ENCODE measurements around the gene ZAP70.
"Not testable (repeated sequence)": the region's sequence is repeated elsewhere in the genome, so short reads cannot be mapped to it uniquely, and the experiment has no call there.

ZAP70 gene

GRCh38 chr2:97703741-97704140 is 9.6 kb upstream of the ZAP70 start:
- Histone ChIP-seq H3K9ac (no peak overlapping the region), H3K4me1 (peaks cover 54 to 87% (median 84%) of the 10 kb centered on the region in 10 experiments), H3K9me3 (replicated peaks in 1 of 11) (no peaks in the 10 kb centered on the region), H3K27ac (peak overlapping the region in 4 of 11 experiments; percentile 2 to 77 (median 22); a peak in 1 of 22 replicates), H3K36me3 (no peaks in the 10 kb centered on the region), H3K27me3 (no peaks in the 10 kb centered on the region), H3K4me3 (no peak overlapping the region), H4K20me1 (no peaks in the 10 kb centered on the region), H3K4me2 (peak overlapping the region; percentile 2 to 94 (median 79); a peak in 16 of 22 replicates)
- no peak for TF ChIP-seq Cebpa-rat (IDR thresholded peaks at IDR 0.05)

- TF ChIP-seq Cebpa-rat (IDR thresholded peaks at IDR 0.05) = no peak
These were observed 8.4 kb upstream of the ZAP70 start for GRCh38 chr2:97704989-97705388.

GRCh38 chr2:97706112-97706511 is 7.3 kb upstream of the ZAP70 start:
- no peaks in the 10 kb centered on the region for H3K9me3 ChIP-seq (replicated peaks in 1 of 11)
- H4K20me1 ChIP-seq = no peaks in the 10 kb centered on the region
- no peaks in the 10 kb centered on the region for H3K36me3 ChIP-seq
- H3K4me3 ChIP-seq = no peak overlapping the region
- no peak overlapping the region for H3K27ac ChIP-seq
- H3K4me1 ChIP-seq = peaks cover 52 to 93% (median 88%) of the 10 kb centered on the region in 10 experiments
- H3K4me2 ChIP-seq = peak overlapping the region in 10 of 11 experiments; percentile 12 to 83 (median 63); a peak in 19 of 22 replicates
- TF ChIP-seq Cebpa-rat (IDR thresholded peaks at IDR 0.05) = no peak
- no peak overlapping the region for H3K9ac ChIP-seq
- H3K27me3 ChIP-seq = no peaks in the 10 kb centered on the region

More at GRCh38 chr2:97704989-97705388, 8.4 kb upstream of the ZAP70 start:
- Histone ChIP-seq H4K20me1 (no peaks in the 10 kb centered on the region), H3K27ac (0 out of 22 replicates have a peak overlapping the region, but pooled peaks of 1 of the 11 experiments have one; percentile 6), H3K4me3 (no peak overlapping the region), H3K4me1 (peaks cover 54 to 93% (median 89%) of the 10 kb centered on the region in 10 experiments), H3K4me2 (peak overlapping the region in 10 of 11 experiments; percentile 2 to 94 (median 42); a peak in 12 of 22 replicates), H3K27me3 (no peaks in the 10 kb centered on the region), H3K36me3 (no peaks in the 10 kb centered on the region), H3K9ac (no peak overlapping the region), H3K9me3 (replicated peaks in 1 of 11) (no peaks in the 10 kb centered on the region)

GRCh38 chr2:97706708-97707345 is 6.5 kb upstream of the ZAP70 start:
- Histone ChIP-seq H3K36me3 (no peaks in the 10 kb centered on the region), H4K20me1 (no peaks in the 10 kb centered on the region), H3K27me3 (no peaks in the 10 kb centered on the region), H3K4me3 (no peak overlapping the region), H3K4me1 (peaks cover 45 to 93% (median 88%) of the 10 kb centered on the region in 10 experiments), H3K27ac (no peak overlapping the region), H3K4me2 (peak overlapping the region in 10 of 11 experiments; percentile 12 to 97 (median 73); a peak in 19 of 22 replicates), H3K9ac (no peak overlapping the region), H3K9me3 (replicated peaks in 1 of 11) (no peaks in the 10 kb centered on the region)
- no peak for TF ChIP-seq Cebpa-rat (IDR thresholded peaks at IDR 0.05)

GRCh38 chr2:97707362-97708047 is 5.9 kb upstream of the ZAP70 start:
- no peak for TF ChIP-seq Cebpa-rat (IDR thresholded peaks at IDR 0.05)
- no peak overlapping the region for H3K4me3 ChIP-seq
- peak overlapping the region in 2 of 11 experiments; percentile 21 to 34; a peak in 2 of 22 replicates for H3K9ac ChIP-seq
- peak overlapping the region in 3 of 11 experiments; percentile 1 to 43 (median 33); a peak in 2 of 22 replicates for H3K27ac ChIP-seq
- peaks cover 41 to 93% (median 87%) of the 10 kb centered on the region in 10 experiments for H3K4me1 ChIP-seq
- no peaks in the 10 kb centered on the region for H3K36me3 ChIP-seq
- no peaks in the 10 kb centered on the region for H4K20me1 ChIP-seq
- H3K9me3 ChIP-seq (replicated peaks in 1 of 11) = no peaks in the 10 kb centered on the region
- H3K4me2 ChIP-seq = peak overlapping the region; percentile 6 to 97 (median 65)
- H3K27me3 ChIP-seq = no peaks in the 10 kb centered on the region

- Histone ChIP-seq H4K20me1 (no peaks in the 10 kb centered on the region), H3K4me2 (peak overlapping the region; percentile 6 to 97 (median 65)), H3K9ac (peak overlapping the region in 5 of 11 experiments; percentile 6 to 43 (median 21); a peak in 5 of 22 replicates), H3K4me1 (peaks cover 43 to 93% (median 87%) of the 10 kb centered on the region in 10 experiments), H3K27ac (peak overlapping the region in 4 of 11 experiments; percentile 4 to 43 (median 32); a peak in 3 of 22 replicates), H3K27me3 (no peaks in the 10 kb centered on the region), H3K4me3 (no peak overlapping the region), H3K9me3 (replicated peaks in 1 of 11) (no peaks in the 10 kb centered on the region), H3K36me3 (no peaks in the 10 kb centered on the region)
- TF ChIP-seq Cebpa-rat (IDR thresholded peaks at IDR 0.05) = no peak
These were observed 5.4 kb upstream of the ZAP70 start for GRCh38 chr2:97708048-97708380.

GRCh38 chr2:97708608-97709007 is 4.8 kb upstream of the ZAP70 start:
- H3K4me1 ChIP-seq = peaks cover 47 to 93% (median 87%) of the 10 kb centered on the region in 10 experiments
- no peaks in the 10 kb centered on the region for H3K27me3 ChIP-seq
- peak overlapping the region in 3 of 11 experiments; percentile 7 to 43 (median 32); a peak in 1 of 22 replicates for H3K27ac ChIP-seq
- peak overlapping the region; percentile 6 to 97 (median 65) for H3K4me2 ChIP-seq
- H3K9ac ChIP-seq = peak overlapping the region in 3 of 11 experiments; percentile 12 to 43 (median 21); a peak in 2 of 22 replicates
- no peak overlapping the region for H3K4me3 ChIP-seq
- H3K36me3 ChIP-seq = no peaks in the 10 kb centered on the region
- no peak for TF ChIP-seq Cebpa-rat (IDR thresholded peaks at IDR 0.05)
- no peaks in the 10 kb centered on the region for H4K20me1 ChIP-seq
- no peaks in the 10 kb centered on the region for H3K9me3 ChIP-seq (replicated peaks in 1 of 11)

- H3K27ac ChIP-seq = peak overlapping the region in 4 of 11 experiments; percentile 29 to 99 (median 96); a peak in 5 of 22 replicates
These were observed 2.0 kb upstream of the ZAP70 start for GRCh38 chr2:97711394-97711711.

GRCh38 chr2:97712175-97712574 is 1.2 kb upstream of the ZAP70 start:
- Histone ChIP-seq H3K27ac (peak overlapping the region in 9 of 11 experiments; percentile 87 to 99 (median 95); a peak in 18 of 22 replicates), H3K4me2 (peak overlapping the region; percentile 61 to 98 (median 92); a peak in 21 of 22 replicates), H3K9ac (peak overlapping the region in 8 of 11 experiments; percentile 85 to 95 (median 90); a peak in 16 of 22 replicates), H3K4me3 (peak overlapping the region in 1 of 10 experiments; percentile 62; a peak in 1 of 20 replicates), H3K4me1 (peaks cover 34 to 100% (median 98%) of the 10 kb centered on the region in 10 experiments)
- H3K9me3 ChIP-seq (replicated peaks in 1 of 11); H3K36me3 ChIP-seq; H3K27me3 ChIP-seq; H4K20me1 ChIP-seq: not testable (repeated sequence)

More at GRCh38 chr2:97711394-97711711, 2.0 kb upstream of the ZAP70 start:
- no peaks in the 10 kb centered on the region for H3K27me3 ChIP-seq
- H3K4me1 ChIP-seq = peaks cover 37 to 99% (median 97%) of the 10 kb centered on the region in 10 experiments
- H3K9ac ChIP-seq = peak overlapping the region in 4 of 11 experiments; percentile 19 to 44 (median 22); a peak in 4 of 22 replicates
- H4K20me1 ChIP-seq = no peaks in the 10 kb centered on the region
- no peaks in the 10 kb centered on the region for H3K36me3 ChIP-seq
- H3K4me2 ChIP-seq = peak overlapping the region in 7 of 11 experiments; percentile 17 to 98 (median 88); a peak in 13 of 22 replicates
- TF ChIP-seq Cebpa-rat (IDR thresholded peaks at IDR 0.05) = no peak
- H3K9me3 ChIP-seq (replicated peaks in 1 of 11) = no peaks in the 10 kb centered on the region
- no peak overlapping the region for H3K4me3 ChIP-seq

Measured in BLaER1 treated with 17β-estradiol and CSF1 and Interleukin-3, amounts not matched to agents 10 nM and 100 nM (cell line).